ENCODE data around the gene SCP2.

DNA sequence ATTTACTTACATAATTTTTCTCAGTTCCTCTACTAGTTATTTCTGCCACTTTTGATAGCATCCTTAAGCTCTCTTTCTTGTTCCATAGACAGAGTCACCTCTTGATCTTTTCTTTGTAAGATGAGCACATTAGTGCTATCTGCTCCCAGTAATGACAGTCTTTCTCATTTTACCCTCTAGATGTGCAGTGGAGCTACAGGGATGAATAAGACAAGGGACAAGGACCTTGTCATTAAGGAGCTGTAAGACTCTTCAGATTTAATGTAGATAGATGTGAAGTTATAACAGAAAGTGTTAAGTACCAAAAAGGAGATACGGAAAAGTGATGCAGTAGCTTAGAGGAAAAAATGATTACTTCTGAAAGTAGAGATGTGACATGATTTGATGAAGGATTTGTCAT lies 20.4 kb downstream of the SCP2 start:
- TF ChIP-seq, protein P1, sequence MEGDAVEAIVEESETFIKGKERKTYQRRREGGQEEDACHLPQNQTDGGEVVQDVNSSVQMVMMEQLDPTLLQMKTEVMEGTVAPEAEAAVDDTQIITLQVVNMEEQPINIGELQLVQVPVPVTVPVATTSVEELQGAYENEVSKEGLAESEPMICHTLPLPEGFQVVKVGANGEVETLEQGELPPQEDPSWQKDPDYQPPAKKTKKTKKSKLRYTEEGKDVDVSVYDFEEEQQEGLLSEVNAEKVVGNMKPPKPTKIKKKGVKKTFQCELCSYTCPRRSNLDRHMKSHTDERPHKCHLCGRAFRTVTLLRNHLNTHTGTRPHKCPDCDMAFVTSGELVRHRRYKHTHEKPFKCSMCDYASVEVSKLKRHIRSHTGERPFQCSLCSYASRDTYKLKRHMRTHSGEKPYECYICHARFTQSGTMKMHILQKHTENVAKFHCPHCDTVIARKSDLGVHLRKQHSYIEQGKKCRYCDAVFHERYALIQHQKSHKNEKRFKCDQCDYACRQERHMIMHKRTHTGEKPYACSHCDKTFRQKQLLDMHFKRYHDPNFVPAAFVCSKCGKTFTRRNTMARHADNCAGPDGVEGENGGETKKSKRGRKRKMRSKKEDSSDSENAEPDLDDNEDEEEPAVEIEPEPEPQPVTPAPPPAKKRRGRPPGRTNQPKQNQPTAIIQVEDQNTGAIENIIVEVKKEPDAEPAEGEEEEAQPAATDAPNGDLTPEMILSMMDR (conservative IDR thresholded peaks at IDR 0.05; ENCODE audit: low read length) = no peak
- no peak for TF ChIP-seq EZH2phosphoT487 (IDR thresholded peaks at IDR 0.05; ENCODE audit: borderline replicate concordance, low read depth, low read length)

All from OCI-LY7 (cell line).